Measurements from ENCODE around the gene CTDSPL2.
"Not testable (repeated sequence)": the region's sequence is repeated elsewhere in the genome, so short reads cannot be mapped to it uniquely, and the experiment has no call there.

The CTDSPL2 gene

DNA sequence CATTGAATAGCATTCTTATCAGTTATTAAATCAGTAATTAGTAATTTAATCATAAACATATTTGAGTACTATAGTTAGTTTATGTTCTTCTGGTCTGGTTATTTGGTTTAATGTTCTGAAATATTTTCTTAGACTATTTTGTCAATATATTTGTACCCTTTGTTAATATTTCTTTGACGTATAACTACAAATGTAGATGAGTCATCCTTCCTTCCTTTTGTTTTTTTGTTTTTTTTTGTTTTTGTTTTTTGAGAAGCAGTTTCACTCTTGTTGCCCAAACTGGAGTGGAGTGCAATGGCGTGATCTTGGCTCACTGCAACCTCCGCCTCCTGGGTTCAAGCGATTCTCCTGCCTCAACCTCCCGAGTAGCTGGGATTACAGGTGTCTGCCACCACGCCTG, 92.1 kb downstream of the CTDSPL2 start:
- Mint-ChIP-seq H3K36me3 (ENCODE audit: low read depth) (peaks cover 37% of the 10 kb centered on the region), H3K9me3 (no peaks in the 10 kb centered on the region), H3K4me1 (ENCODE audit: low read depth) (no peaks in the 10 kb centered on the region), H3K27ac (no peak overlapping the region), H3K4me3 (no peak overlapping the region), H3K27me3 (no peaks in the 10 kb centered on the region)

DNA sequence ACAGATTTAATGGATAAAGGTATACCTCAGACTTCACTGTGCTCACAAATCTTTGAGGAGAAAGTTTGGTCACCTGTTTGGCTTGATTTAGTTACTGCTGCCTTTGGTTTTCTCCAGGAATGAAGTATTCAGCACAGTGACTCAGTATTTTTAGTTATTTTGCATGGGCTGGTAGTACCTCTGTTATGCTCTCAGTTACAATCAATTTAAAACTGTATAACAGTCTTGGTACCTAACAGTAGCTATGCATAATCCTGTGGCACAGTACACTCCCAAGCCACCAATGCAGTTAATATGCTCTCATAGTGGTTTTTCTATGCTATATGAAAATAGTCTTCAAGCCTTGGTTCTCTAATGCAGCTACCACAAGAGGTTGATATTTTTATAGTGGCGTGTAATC, 97.6 kb downstream of the CTDSPL2 start:
- no peak overlapping the region for H3K27ac Mint-ChIP-seq
- peaks cover 26% of the 10 kb centered on the region for H3K36me3 Mint-ChIP-seq (ENCODE audit: low read depth)
- no peaks in the 10 kb centered on the region for H3K9me3 Mint-ChIP-seq
- H3K4me3 Mint-ChIP-seq = no peak overlapping the region
- no peaks in the 10 kb centered on the region for H3K4me1 Mint-ChIP-seq (ENCODE audit: low read depth)
- no peaks in the 10 kb centered on the region for H3K27me3 Mint-ChIP-seq

DNA sequence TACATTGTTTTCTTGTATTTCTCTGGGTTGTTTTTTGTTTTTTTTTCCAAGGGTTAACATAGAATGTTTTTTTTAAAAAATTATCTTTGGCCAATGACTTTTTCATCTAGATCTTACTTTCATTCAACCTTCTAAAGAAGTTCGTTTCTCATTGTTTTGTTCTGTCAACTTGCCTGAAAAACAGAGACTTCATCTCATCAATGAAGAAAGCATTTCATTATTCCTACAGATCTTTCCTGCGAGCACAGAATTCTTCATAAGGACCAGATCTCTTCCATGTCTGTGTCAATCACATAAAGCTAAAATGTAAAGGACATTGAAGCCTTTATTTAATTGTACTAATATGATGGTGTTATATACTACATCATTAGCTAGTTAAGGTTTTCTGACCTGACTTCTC, 99.8 kb downstream of the CTDSPL2 start:
- H3K27ac Mint-ChIP-seq = peak overlapping the region; percentile 13

DNA sequence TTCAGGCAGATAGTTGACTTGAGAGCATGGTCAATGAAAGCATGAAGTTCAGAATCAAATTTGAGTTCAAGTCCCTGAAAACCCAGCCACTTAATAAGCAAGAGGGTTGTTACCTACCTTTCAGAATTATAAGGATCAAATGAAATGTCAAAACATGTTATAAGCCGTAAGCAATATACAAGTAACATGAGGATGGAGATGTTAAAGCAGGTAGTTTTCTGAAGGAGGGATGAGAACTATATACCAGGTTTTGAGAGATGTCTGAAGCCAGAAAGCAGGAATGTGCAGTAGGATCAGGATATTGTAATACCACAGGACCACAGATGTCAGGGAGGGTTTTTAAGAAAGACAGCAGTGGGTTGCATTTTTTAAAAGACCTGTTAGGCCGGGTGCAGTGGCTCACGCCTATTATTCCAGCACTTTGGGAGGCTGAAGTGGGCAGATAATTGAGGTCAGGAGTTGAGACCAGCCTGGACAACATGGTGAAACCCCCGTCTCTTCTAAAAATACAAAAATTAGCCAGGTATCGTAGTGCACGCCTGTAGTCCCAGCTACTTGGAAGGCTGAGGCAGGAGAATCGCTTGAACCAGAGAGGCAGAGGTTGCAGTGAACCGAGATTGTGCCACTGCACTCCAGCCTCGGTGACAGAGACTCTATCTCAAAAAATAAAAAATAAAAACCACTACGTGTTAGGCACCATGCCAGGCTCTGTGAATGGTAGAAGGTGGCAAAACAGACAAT, 102.6 kb downstream of the CTDSPL2 start:
- H3K27ac Mint-ChIP-seq = peak overlapping the region; percentile 74
- no peaks in the 10 kb centered on the region for H3K9me3 Mint-ChIP-seq
- peaks cover 3% of the 10 kb centered on the region for H3K4me1 Mint-ChIP-seq (ENCODE audit: low read depth)
- no peaks in the 10 kb centered on the region for H3K27me3 Mint-ChIP-seq
- H3K36me3 Mint-ChIP-seq (ENCODE audit: low read depth) = peaks cover 15% of the 10 kb centered on the region
- no peak overlapping the region for H3K4me3 Mint-ChIP-seq

More for the DNA sequence above, 99.8 kb downstream of the CTDSPL2 start:
- Mint-ChIP-seq H3K4me1 (ENCODE audit: low read depth) (no peaks in the 10 kb centered on the region), H3K4me3 (no peak overlapping the region), H3K9me3 (no peaks in the 10 kb centered on the region), H3K36me3 (ENCODE audit: low read depth) (peaks cover 23% of the 10 kb centered on the region), H3K27me3 (no peaks in the 10 kb centered on the region)

DNA sequence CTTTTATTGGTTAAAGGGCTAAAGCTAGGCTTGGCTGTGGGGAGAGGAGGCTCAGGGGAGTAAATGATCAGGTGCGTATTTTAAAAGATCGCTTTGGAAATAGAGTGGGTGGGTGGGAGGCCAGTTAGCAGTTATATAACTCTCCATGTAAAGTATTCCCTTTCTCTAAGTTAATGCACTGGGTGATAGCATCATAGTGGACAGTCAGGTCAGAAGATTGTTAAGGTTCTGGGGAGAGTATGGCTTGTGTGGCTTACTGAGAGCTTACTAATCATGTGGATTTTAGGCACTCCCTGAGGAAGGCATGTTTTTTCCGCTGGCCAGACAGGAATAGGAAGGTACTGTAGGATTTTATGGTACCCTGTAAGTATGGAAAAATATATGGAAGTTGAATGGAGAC, 103.2 kb downstream of the CTDSPL2 start:
- no peak overlapping the region for H3K4me3 Mint-ChIP-seq
- H3K27ac Mint-ChIP-seq = no peak overlapping the region
- no peaks in the 10 kb centered on the region for H3K9me3 Mint-ChIP-seq
- H3K27me3 Mint-ChIP-seq = no peaks in the 10 kb centered on the region
- peaks cover 10% of the 10 kb centered on the region for H3K36me3 Mint-ChIP-seq (ENCODE audit: low read depth)
- H3K4me1 Mint-ChIP-seq (ENCODE audit: low read depth) = peaks cover 9% of the 10 kb centered on the region

DNA sequence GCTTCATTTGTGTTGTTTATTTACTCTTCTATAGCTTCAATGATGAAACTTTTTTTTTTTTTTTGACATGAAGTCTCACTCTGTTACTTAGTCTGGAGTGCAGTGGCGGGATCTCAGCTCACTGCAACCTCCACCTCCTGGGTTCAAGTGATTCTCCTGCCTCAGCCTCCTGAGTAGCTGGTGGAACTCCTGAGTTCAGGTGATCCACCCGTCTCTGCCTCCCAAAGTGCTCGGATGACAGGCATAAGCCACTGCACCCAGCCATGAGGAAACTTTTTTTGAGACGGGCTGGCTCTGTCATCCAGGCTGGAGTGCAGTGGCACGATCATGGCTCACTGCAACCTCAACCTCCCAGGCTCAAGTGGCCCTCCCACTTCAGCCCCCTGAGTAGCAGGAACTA, 104.8 kb downstream of the CTDSPL2 start:
- Mint-ChIP-seq H3K36me3 (ENCODE audit: low read depth) (peaks cover 10% of the 10 kb centered on the region), H3K4me1 (ENCODE audit: low read depth) (peaks cover 14% of the 10 kb centered on the region)
- H3K27ac Mint-ChIP-seq, H3K4me3 Mint-ChIP-seq, H3K9me3 Mint-ChIP-seq, H3K27me3 Mint-ChIP-seq: not testable (repeated sequence)

DNA sequence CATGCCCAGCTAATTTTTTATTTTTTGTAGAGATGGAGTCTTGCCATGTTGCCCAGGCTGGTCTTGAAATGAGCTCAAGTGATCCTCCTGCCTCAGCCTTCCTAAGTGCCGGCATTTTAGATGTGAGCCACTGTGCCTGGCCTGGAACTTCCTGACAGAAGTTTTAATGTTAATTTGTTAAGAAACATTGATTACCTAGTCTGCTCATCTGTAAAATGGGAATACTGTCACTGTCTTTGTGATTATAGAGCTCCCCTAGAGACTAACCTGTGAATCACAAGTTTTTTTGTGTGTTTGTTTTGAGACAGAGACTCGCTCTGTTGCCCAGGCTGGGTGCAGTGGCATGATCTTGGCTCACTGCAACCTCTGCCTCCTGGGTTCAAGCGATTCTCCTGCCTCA, 105.3 kb downstream of the CTDSPL2 start:
- Mint-ChIP-seq H3K4me3 (no peak overlapping the region), H3K9me3 (no peaks in the 10 kb centered on the region), H3K36me3 (ENCODE audit: low read depth) (peaks cover 12% of the 10 kb centered on the region), H3K27ac (no peak overlapping the region), H3K27me3 (no peaks in the 10 kb centered on the region), H3K4me1 (ENCODE audit: low read depth) (peaks cover 14% of the 10 kb centered on the region)

DNA sequence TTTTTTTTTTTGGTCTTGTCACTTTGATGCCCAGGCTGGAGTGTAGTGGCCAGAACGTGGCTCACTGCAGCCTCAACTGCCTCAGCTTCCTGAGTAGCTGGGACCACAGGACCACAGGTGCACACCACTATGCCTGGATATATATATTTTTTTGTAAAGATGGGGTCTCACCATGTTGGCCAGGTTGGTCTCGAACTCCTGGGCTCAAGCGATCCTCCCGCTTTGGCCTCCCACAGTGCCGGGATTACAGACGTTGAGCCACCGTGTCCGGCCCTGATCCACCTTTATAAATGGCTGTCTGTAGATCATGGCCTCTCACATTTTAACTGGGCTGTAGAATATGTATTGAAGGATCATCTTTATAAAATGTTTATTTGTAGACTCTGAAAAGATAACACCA, 107.7 kb downstream of the CTDSPL2 start:
- Mint-ChIP-seq H3K4me1 (ENCODE audit: low read depth) (peaks cover 33% of the 10 kb centered on the region), H3K36me3 (ENCODE audit: low read depth) (peaks cover 29% of the 10 kb centered on the region), H3K27me3 (no peaks in the 10 kb centered on the region)

DNA sequence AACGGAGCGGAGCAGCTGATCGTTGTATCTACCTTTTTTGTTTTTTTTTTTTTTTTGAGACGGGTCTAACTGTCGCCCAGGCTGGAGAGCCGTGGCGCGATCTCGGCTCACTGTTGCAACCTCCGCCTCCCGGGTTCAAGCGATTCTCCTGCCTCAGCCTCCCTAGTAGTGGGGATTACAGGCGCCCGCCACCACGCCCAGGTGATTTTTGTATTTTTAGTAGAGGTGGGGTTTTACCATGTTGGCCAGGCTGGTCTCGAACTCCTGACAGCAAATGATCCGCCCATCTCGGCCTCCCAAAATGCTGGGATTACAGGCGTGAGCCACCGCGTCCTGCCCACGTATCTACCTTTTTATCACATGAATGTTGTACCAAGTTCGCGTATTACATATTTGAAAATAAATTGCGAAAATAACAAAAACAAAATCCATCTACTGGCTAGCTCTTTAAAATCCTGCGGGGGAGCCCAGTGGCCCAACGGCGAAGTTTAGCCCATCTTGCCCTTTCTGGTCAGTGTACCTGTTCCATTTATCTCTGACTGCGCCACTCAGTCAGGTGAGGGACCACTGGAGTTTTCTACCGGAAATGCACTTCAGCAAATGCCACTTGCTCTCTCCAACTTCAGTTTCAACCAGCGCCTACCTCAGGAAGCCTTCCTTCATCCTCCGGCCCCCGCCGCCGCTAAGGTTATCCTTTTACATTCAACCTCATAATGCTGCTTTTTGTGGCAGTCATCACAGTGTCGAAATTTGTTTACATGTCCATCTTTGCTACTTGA, 108.3 kb downstream of the CTDSPL2 start:
- H3K36me3 Mint-ChIP-seq (ENCODE audit: low read depth) = peaks cover 34% of the 10 kb centered on the region
- no peaks in the 10 kb centered on the region for H3K9me3 Mint-ChIP-seq
- H3K27ac Mint-ChIP-seq = peak overlapping the region; percentile 94
- H3K4me3 Mint-ChIP-seq = peak overlapping the region; percentile 96
- no peaks in the 10 kb centered on the region for H3K27me3 Mint-ChIP-seq
- H3K4me1 Mint-ChIP-seq (ENCODE audit: low read depth) = peaks cover 39% of the 10 kb centered on the region

More for the DNA sequence above, 107.7 kb downstream of the CTDSPL2 start:
- Mint-ChIP-seq H3K27ac (peak overlapping the region; percentile 61), H3K4me3 (peak overlapping the region; percentile 69), H3K9me3 (no peaks in the 10 kb centered on the region)

DNA sequence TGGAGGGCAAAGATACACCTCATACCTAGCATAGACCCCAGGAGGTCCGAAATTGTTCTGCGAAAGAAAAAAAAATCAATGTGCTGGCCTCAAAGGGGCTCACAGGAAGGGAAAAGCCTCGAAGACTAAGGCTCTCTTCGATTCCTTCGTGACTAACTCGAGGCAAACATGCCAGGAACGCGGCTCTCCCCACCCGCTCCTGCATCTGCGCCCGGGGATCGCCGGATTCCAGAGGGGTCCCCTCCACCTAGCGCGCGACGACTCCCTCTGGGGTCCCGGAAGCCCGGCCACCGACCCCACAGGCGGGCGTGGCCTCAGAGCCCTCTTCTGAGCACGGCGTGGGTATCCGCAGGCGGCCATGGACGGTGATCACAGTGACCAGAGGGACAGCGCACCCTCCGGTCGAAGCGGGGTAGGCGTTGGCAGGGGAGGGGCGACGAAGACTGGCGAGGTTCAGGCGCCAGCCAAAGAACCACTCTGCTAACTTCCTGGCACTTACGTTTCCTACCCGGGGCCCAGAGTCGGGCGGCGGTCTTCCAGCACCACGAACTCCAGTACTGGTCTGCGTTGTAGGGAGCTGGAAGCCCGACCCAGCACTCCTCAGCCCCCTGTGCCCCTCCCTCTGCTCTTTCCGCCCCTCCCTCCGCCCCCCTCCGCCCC, 109.0 kb downstream of the CTDSPL2 start:
- no peaks in the 10 kb centered on the region for H3K9me3 Mint-ChIP-seq

DNA sequence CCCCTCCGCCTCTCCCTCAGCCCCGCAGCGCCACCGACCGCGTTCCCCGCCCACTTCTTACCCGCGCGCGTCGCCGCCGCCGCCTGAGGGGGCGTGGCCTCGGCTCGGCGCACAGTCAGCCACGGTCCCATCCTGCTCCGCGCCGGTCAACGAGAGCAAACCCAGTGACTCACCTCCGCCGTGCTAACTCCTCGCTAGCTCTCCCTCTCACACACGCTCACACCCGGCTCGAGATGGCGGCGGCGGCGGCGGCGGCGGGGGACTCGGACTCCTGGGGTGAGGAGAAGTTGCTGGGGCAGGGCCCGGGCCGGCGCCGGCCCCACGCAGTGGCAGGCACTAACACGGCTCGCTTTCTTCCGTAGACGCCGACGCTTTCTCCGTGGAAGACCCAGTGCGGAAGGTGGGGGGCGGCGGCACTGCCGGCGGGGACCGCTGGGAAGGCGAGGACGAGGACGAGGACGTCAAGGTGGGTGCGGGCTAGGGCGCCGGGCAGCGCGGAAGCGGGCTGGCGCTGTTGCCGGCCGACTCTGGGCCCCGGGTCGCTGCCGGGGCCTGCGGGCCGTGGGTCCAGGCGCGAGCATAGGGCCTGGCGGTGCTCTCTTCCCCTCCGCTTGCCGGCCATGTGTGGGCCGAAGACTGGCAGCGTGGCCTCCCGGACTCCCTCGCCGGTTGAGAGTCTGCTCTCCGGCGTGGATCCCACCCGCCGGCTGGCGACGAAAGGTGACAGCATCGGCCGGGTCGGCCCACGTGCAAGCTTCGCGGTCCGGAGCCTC, 109.7 kb downstream of the CTDSPL2 start, which contains the start of gene EIF3J:
Gene EIF3J (plus strand): TSS at position 186 of the 773 bp plus-strand sequence. CDS start 48 bp downstream, at position 234.
- Mint-ChIP-seq H3K4me3 (peak within 1 kb of the TSS; percentile 96), H3K36me3 (ENCODE audit: low read depth) (peaks cover 46% of the 10 kb centered on the region), H3K4me1 (ENCODE audit: low read depth) (peaks cover 53% of the 10 kb centered on the region), H3K27ac (peak within 1 kb of the TSS; percentile 94), H3K27me3 (no peaks in the 10 kb centered on the region), H3K9me3 (no peaks in the 10 kb centered on the region)

More for the DNA sequence above, 109.0 kb downstream of the CTDSPL2 start:
- Mint-ChIP-seq H3K4me1 (ENCODE audit: low read depth) (peaks cover 46% of the 10 kb centered on the region), H3K27ac (peak overlapping the region; percentile 94), H3K36me3 (ENCODE audit: low read depth) (peaks cover 39% of the 10 kb centered on the region), H3K4me3 (peak overlapping the region; percentile 96), H3K27me3 (no peaks in the 10 kb centered on the region)

DNA sequence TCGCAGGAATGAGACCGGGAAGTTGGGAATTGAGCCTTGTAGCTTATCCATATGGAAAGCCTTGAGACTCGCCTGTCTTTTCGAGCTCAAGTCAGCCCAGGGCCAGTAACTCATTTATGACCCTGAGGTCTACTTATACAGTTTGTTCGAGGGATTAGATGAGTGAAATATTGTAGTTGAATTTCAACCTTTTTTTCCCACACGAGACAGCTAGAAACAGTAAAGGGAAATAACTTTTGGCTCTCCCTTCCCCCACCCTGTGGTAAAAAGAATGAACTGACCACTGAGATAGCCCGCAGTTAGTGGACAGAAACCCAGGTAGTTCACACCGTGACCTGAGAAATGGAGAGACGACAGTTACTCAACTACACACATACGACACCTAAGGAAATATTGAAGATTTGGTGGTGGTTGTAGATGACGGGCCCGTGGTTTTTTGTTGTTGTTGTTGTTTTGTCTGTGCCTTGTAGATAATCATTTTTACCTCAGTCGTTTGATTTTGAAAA, 110.4 kb downstream of the CTDSPL2 start:
- peaks cover 51% of the 10 kb centered on the region for H3K36me3 Mint-ChIP-seq (ENCODE audit: low read depth)
- peak overlapping the region; percentile 96 for H3K4me3 Mint-ChIP-seq
- H3K4me1 Mint-ChIP-seq (ENCODE audit: low read depth) = peaks cover 59% of the 10 kb centered on the region
- H3K9me3 Mint-ChIP-seq = no peaks in the 10 kb centered on the region
- peak overlapping the region; percentile 94 for H3K27ac Mint-ChIP-seq
- no peaks in the 10 kb centered on the region for H3K27me3 Mint-ChIP-seq

DNA sequence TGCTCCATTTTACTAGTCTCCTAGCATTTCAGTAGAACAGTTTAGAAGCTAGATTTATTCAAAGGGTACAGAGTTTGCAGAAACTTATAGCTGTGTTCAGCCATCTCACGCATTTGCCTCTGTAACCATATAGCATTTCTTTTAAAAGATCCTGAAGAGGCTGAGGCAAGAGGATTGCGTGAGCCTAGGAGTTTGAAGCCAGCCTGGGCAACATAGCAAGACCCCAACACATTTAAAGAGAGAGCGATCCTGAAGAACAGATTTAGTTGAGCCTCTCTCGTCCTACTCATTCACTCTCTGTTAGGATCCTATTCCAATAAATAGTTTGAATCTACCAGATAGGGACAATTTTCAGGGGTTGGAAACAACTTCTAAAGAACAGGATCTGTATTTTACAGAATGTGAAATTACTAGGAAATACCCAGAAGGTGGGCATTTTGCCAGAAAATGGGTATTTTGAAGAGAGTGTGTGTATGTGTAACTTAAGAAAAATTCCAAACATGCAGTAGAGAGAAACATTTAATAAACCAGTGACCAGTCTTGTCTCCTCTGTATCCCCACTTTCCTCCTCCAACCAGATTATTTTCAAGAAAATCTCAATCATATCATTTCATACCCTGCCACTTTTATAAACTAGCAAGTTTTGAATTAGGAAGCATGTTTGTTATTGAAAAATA, 114.0 kb downstream of the CTDSPL2 start:
- peaks cover 73% of the 10 kb centered on the region for H3K4me1 Mint-ChIP-seq (ENCODE audit: low read depth)
- H3K4me3 Mint-ChIP-seq = peak overlapping the region; percentile 54
- peak overlapping the region; percentile 52 for H3K27ac Mint-ChIP-seq
- H3K27me3 Mint-ChIP-seq = no peaks in the 10 kb centered on the region
- peaks cover 59% of the 10 kb centered on the region for H3K36me3 Mint-ChIP-seq (ENCODE audit: low read depth)
- H3K9me3 Mint-ChIP-seq = no peaks in the 10 kb centered on the region

DNA sequence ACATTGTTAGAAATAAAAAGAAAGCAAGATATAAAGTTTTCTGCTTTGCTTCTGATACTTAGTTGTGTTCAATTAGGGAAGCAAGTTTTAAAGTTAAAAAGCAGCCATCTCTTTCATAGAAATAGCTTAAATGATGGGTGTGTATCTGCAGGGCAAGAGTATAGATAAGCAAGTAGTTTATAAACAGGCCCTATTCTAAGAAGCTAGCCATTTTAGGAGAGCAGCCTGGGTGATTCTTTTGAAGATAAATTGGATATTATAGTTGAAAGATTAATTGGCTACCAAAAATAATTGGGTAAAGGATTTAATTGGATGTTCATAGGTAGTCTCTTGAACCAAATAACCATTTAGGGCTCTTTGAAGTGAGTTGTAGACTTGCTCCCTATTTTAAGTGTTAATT, 115.2 kb downstream of the CTDSPL2 start:
- Mint-ChIP-seq H3K4me1 (ENCODE audit: low read depth) (peaks cover 80% of the 10 kb centered on the region), H3K9me3 (no peaks in the 10 kb centered on the region), H3K4me3 (peak overlapping the region; percentile 32), H3K36me3 (ENCODE audit: low read depth) (peaks cover 66% of the 10 kb centered on the region), H3K27ac (peak overlapping the region; percentile 52), H3K27me3 (no peaks in the 10 kb centered on the region)
